RWPE1 (cell line): ENCODE data around the gene UCMA.

Experiments
- CTCF ChIA-PET: fragments of 350-600 bp; sonication (Branson Sonifier 250); formaldehyde crosslinking; extraction: SDS; loops from one replicate; lab custom pipeline; 2021; lab: Yijun Ruan, JAX
- POLR2A ChIA-PET: fragments of 400-600 bp; formaldehyde crosslinking; extraction: SDS; loops from one replicate; lab custom pipeline; 2020; ENCODE audit warnings: antibody characterized with exemption; ENCODE audit not compliant: low non-redundant PET; lab: Yijun Ruan, JAX
- DNase-seq: peaks from one replicate; pipeline ENCODE4 v3.0.0; 2012; ENCODE audit warnings: low spot score
- H3K27ac ChIP-seq: fragments of 450-650 bp; 2 replicates; pipeline ENCODE4 v1.5.1; 2017
- TF ChIP-seq, protein P1 (sequence below): fragments of 450-650 bp; conservative IDR thresholded peaks from 2 replicates; pipeline ENCODE4 v1.5.1; 2017; ENCODE audit warnings: low read depth, mild to moderate bottlenecking

The UCMA gene

DNA sequence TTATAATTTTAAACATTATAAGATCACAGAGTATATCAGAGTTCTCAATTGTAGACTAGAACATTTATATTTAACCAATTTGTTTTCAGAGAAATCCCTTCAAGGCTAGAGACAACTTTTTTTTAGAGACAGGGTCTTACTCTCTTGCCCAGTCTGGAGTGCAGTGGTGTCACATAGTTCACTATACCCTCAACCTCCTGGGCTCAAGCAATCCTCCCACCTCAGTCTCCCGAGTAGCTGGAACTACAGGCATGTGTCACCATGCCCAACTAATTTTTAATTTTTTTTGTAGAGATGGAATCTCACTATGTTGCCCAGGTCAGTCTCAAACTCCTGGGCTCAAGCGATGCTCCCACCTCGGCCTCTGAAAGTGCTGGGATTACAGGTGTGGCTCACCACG, 15.3 kb downstream of the UCMA start:
- TF ChIP-seq, protein P1, sequence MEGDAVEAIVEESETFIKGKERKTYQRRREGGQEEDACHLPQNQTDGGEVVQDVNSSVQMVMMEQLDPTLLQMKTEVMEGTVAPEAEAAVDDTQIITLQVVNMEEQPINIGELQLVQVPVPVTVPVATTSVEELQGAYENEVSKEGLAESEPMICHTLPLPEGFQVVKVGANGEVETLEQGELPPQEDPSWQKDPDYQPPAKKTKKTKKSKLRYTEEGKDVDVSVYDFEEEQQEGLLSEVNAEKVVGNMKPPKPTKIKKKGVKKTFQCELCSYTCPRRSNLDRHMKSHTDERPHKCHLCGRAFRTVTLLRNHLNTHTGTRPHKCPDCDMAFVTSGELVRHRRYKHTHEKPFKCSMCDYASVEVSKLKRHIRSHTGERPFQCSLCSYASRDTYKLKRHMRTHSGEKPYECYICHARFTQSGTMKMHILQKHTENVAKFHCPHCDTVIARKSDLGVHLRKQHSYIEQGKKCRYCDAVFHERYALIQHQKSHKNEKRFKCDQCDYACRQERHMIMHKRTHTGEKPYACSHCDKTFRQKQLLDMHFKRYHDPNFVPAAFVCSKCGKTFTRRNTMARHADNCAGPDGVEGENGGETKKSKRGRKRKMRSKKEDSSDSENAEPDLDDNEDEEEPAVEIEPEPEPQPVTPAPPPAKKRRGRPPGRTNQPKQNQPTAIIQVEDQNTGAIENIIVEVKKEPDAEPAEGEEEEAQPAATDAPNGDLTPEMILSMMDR, result no peak
- DNase-seq, result no peak
- POLR2A ChIA-PET, result no interaction called here
- H3K27ac ChIP-seq, result no peak overlapping the region
- CTCF ChIA-PET, result interaction anchor here (0.6 kb wide), 1 partner anchor 41 kb away, joined by 9 read pairs; no protein-coding TSS in a partner anchor

DNA sequence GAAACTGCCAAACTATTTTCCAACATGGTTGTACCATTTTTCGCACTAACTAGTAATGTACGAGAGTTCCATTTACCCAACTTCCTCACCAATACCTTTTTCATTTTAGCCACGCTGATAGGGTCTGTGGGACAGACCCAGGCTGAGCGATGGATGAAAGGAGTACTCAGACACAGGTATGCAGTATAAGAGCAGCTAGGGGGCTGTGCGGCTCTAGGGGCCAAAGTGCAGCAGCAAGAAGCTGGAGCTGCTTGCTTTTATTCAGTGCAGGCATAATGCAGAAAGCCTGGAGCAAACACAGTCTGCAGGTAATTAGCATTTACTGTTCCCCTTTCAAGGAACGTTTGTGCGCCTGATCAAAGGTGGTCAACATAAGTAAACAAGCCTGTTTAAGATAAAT, 21.0 kb downstream of the UCMA start:
- ChIA-PET POLR2A (no interaction called here), CTCF (no interaction called here)

DNA sequence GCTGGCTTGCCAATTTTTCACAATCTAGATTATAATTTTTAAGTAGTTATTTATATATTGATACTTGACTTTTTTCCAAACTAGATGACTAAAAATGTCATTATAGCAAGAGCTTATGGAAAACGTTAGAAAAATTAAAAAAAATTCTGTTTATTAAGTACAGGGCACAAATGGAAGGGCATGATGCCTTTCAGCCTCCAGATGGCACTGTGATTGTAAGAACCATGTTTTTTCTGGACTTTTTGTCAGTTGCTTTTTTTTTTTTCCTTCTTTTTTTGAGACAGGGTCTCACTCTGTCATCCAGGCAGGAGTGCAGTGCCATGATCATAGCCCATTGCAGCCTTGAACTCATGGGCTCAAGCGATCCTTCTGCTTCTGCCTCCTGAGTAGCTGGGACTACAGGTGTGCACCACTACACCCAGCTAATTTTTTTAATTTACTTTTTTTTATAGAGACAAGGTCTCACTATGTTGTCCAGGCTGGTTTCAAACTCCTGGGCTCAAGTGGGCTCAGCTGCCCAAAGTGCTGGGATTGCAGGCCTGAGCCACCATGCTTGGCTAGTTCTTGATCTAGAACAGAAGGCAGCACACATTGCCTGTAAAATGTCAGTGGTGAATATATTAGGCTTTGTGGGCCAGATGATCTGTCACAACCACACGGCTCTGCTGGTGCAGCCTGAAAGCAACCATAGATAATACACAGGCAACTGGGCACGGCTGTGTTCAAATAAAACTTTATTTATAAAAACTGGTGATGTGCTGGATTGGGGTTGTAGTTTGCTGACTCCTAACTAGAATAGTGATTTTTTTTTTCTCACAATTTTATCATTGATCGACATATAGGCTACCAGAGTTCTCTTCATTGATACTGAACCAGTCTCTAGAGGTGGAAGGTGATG, 27.4 kb downstream of the UCMA start:
- POLR2A ChIA-PET, result no interaction called here
- no peak overlapping the region for H3K27ac ChIP-seq
- TF ChIP-seq, protein P1, result peak; percentile 34
- CTCF ChIA-PET, result interaction anchor here (0.6 to 1.3 kb wide), 11 partner anchors 13 to 399 kb away, joined by 3 to 8 read pairs (median 5); partner anchors contain the start of gene MCM10
- DNase-seq, result no peak

More for the DNA sequence above, 21.0 kb downstream of the UCMA start:
- TF ChIP-seq, protein P1, result no peak
- DNase-seq, result no peak
- no peak overlapping the region for H3K27ac ChIP-seq

DNA sequence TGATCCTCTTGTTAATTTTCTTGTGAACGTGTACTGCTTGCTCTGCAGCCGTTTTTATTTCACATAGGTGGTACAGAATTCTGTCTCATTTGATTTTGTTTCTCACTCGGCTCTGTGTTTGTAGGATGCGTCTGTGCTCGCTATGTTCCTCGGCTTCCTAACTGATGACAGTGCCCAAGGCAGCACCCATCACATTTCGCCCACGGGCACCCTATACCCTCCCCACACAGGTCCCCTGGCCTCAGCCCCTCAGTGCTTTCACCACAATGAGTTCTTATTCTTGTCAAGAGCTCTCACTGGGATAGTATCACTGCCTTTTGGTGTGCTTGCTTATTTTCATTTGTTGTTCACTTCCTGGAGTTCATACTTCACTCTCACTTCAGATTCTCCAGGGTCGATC, 28.1 kb downstream of the UCMA start:
- POLR2A ChIA-PET, result no interaction called here

DNA sequence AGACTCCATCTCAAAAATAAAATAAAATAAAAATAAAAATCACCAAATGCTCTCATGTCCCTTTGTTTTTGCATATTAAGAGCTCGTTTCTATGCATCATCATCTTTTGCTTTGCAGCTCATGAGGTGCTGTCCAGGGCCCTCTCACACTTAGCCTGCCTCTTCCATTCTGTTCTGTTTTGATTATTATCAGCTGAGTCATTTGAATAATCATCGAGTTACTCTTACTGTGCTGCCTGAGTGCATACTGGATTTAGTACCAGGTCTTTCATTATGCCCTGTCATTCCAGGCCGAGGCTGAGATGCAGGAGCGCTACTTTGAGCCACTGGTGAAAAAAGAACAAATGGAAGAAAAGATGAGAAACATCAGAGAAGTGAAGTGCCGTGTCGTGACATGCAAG, 33.0 kb downstream of the UCMA start:
- CTCF ChIA-PET, result no interaction called here
- no peak for DNase-seq
- POLR2A ChIA-PET, result no interaction called here
- TF ChIP-seq, protein P1, result no peak
- no peak overlapping the region for H3K27ac ChIP-seq

More for the DNA sequence above, 28.1 kb downstream of the UCMA start:
- TF ChIP-seq, protein P1, result no peak
- no peak overlapping the region for H3K27ac ChIP-seq
- CTCF ChIA-PET, result interaction anchor here (0.6 to 1.3 kb wide), 12 partner anchors 12 to 571 kb away, joined by 3 to 9 read pairs (median 6); partner anchors contain the start of gene MCM10
- no peak for DNase-seq

DNA sequence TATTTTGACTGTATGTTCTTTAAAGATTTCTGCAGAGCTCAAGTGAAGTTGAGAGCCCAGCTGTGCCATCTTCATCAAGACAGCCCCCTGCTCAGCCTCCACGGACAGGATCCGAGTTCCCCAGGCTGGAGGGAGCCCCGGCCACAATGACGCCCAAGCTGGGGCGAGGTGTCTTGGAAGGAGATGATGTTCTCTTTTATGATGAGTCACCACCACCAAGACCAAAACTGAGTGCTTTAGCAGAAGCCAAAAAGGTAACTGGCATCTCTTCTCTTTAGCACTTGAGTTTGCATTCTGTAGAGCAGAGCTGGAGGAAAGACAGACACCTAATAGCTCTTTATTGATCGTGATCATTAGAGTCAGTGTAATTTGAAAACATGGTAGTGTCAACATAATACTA, 39.2 kb downstream of the UCMA start:
- TF ChIP-seq, protein P1, result no peak
- no peak for DNase-seq
- no peak overlapping the region for H3K27ac ChIP-seq
- ChIA-PET CTCF (no interaction called here), POLR2A (no interaction called here)
